Breast epithelium (tissue), 4 donors: Measurements from ENCODE around the gene SNX25. TPM values are rescaled to one million over a fixed set of nuclear protein-coding genes. Genes with fewer than 3 reads are reported as not detected.

ENCODE experiments used
- DNase-seq, 2 donors: peaks; one replicate each; pipeline ENCODE4 v3.0.0-alpha.2; 2019; ENCODE audit warnings: low spot score in 2 of 2
- H3K27ac ChIP-seq, 2 donors: fragments of 200-600 bp; sonication (generic) in 1 of 2; one replicate each; pipeline ENCODE4 v1.5.1; 2016 to 2019; ENCODE audit warnings: mild to moderate bottlenecking in 1 of 2
- H3K27me3 ChIP-seq, 2 donors: fragments of 200-600 bp; sonication (generic) in 1 of 2; one replicate each; pipeline versions ENCODE4 v1.5.1 to v1.6.0; 2017 to 2019; ENCODE audit warnings: control low read depth in 1 of 2, mild to moderate bottlenecking in 1 of 2
- H3K36me3 ChIP-seq: fragments of 200-600 bp; one replicate; pipeline ENCODE4 v1.5.1; 2019
- H3K4me1 ChIP-seq, 2 donors: fragments of 200-600 bp; sonication (generic); one replicate each; pipeline ENCODE4 v1.5.1; 2016 to 2019; ENCODE audit warnings: control low read depth in 1 of 2
- H3K4me3 ChIP-seq, 3 donors: fragments of 200-600 bp; sonication (generic); 1 replicate in 2 of 3; 2 replicates in 1 of 3; pipeline ENCODE4 v1.5.1; 2016 to 2019; ENCODE audit warnings: mild to moderate bottlenecking in 3 of 3, moderate library complexity in 2 of 3
- H3K9me3 ChIP-seq, 2 donors: fragments of 200-600 bp; sonication (generic) in 1 of 2; one replicate each; pipeline ENCODE4 v1.5.1; 2016 to 2019; ENCODE audit warnings: control low read depth in 1 of 2
- CTCF ChIP-seq, 3 donors: fragments of 450-650 bp; IDR thresholded peaks; one replicate each; pipeline ENCODE4 v1.5.1; 2016 to 2017; ENCODE audit warnings: antibody characterized with exemption in 3 of 3, mild to moderate bottlenecking in 3 of 3, moderate library complexity in 3 of 3
- POLR2A ChIP-seq: fragments of 450-650 bp; IDR thresholded peaks from one replicate; pipeline ENCODE4 v1.6.1; 2016; ENCODE audit warnings: antibody characterized with exemption, mild to moderate bottlenecking, moderate library complexity
- POLR2AphosphoS5 ChIP-seq, 3 donors: sonication (generic); formaldehyde crosslinking; IDR thresholded peaks; one replicate each; pipeline ENCODE4 v1.6.1; 2017; ENCODE audit warnings: antibody characterized with exemption in 3 of 3
- intact Hi-C: fragments of 100-400 bp; cut with DNase I; formaldehyde crosslinking; loops from one replicate; pipeline ENCODE4 v1.15.1; 2023; ENCODE audit warnings: low total_unique reads
- total RNA-seq, 3 donors: library from RNA; depleted of rRNA; stranded (reverse); fragments of >200 nt; gene quantifications; one replicate each; pipeline ENCODE4 v1.1.0, GENCODE V29; 2016

SNX25 gene
- total RNA-seq, 3 donors from 2014 or later: 16.8 to 30.1 (median 29.8) TPM

- DNase-seq: no peak
- Histone ChIP-seq H3K9me3 (no peaks in the 10 kb centered on the region), H3K27me3 (no peaks in the 10 kb centered on the region), H3K4me1 (no peaks in the 10 kb centered on the region), H3K4me3 (no peak overlapping the region), H3K27ac (no peak overlapping the region), H3K36me3 (no peaks in the 10 kb centered on the region)
- no peak for TF ChIP-seq POLR2A
- no peak for TF ChIP-seq POLR2AphosphoS5 (IDR thresholded peaks at IDR 0.05)
- TF ChIP-seq CTCF (IDR thresholded peaks at IDR 0.05): no peak
- intact Hi-C loops: no loop called here
These were observed 123.4 kb downstream of the SNX25 start for GRCh38 chr4:185332575-185333464.

- Histone ChIP-seq H3K27ac (no peak overlapping the region), H3K4me3 (no peak overlapping the region), H3K4me1 (no peaks in the 10 kb centered on the region), H3K27me3 (no peaks in the 10 kb centered on the region), H3K9me3 (peaks cover 0 to 6% of the 10 kb centered on the region in 2 donors), H3K36me3 (no peaks in the 10 kb centered on the region)
- intact Hi-C loops: no loop called here
- TF ChIP-seq CTCF (IDR thresholded peaks at IDR 0.05): no peak
- no peak for TF ChIP-seq POLR2A
- no peak for TF ChIP-seq POLR2AphosphoS5 (IDR thresholded peaks at IDR 0.05)
- no peak for DNase-seq
These were observed 124.9 kb downstream of the SNX25 start for GRCh38 chr4:185334326-185334725.

DNA sequence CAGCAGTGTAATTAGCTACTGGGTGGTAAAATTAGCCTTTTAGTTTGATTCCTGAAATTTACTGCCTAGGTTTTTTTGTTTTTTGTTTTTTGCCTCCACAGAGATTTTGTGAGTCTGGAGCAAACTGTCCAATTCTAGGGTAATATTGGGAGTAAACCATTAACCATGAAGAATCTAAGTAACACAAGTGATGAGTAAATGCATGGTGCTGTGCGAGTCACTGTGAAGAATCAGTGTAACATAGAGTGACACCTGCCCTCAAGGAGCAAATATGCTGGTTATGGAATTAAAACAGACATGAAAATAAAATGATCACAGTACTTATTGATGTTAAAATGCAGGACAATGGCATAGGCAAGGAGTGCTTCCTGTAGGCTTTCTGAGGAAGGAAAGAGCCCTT lies 126.2 kb downstream of the SNX25 start:
- Histone ChIP-seq H3K4me3 (no peak overlapping the region), H3K27me3 (no peaks in the 10 kb centered on the region), H3K36me3 (no peaks in the 10 kb centered on the region), H3K9me3 (peaks cover 0 to 6% of the 10 kb centered on the region in 2 donors), H3K4me1 (no peaks in the 10 kb centered on the region), H3K27ac (no peak overlapping the region)
- intact Hi-C loops: no loop called here
- no peak for TF ChIP-seq POLR2AphosphoS5 (IDR thresholded peaks at IDR 0.05)
- no peak for TF ChIP-seq POLR2A
- TF ChIP-seq CTCF (IDR thresholded peaks at IDR 0.05): no peak
- no peak for DNase-seq

- intact Hi-C loops: no loop called here
- Histone ChIP-seq H3K4me3 (no peak overlapping the region), H3K9me3 (peaks cover 0 to 6% of the 10 kb centered on the region in 2 donors), H3K4me1 (no peaks in the 10 kb centered on the region), H3K27me3 (no peaks in the 10 kb centered on the region), H3K36me3 (no peaks in the 10 kb centered on the region), H3K27ac (no peak overlapping the region)
- no peak for DNase-seq
- no peak for TF ChIP-seq POLR2A
- TF ChIP-seq CTCF (IDR thresholded peaks at IDR 0.05): no peak
- TF ChIP-seq POLR2AphosphoS5 (IDR thresholded peaks at IDR 0.05): no peak
These were observed 130.5 kb downstream of the SNX25 start for GRCh38 chr4:185339941-185340340.

- TF ChIP-seq CTCF (IDR thresholded peaks at IDR 0.05) (no peak), POLR2AphosphoS5 (IDR thresholded peaks at IDR 0.05) (no peak), POLR2A (no peak)
- no peaks in the 10 kb centered on the region for H3K36me3 ChIP-seq
- H3K27ac ChIP-seq: no peak overlapping the region
- intact Hi-C loops: no loop called here
- no peak for DNase-seq
- H3K4me3 ChIP-seq: no peak overlapping the region
- no peaks in the 10 kb centered on the region for H3K4me1 ChIP-seq
- H3K9me3 ChIP-seq: peaks cover 0 to 6% of the 10 kb centered on the region in 2 donors
- no peaks in the 10 kb centered on the region for H3K27me3 ChIP-seq
These were observed 132.0 kb downstream of the SNX25 start for GRCh38 chr4:185341377-185341776.
